Nephron progenitor cell (in vitro differentiated cells): ENCODE results near the gene EID2.
A peak's percentile ranks its signal among the peaks of the same experiment; 100 is the strongest.

Experiments used
- DNase-seq: peaks from one replicate; pipeline ENCODE4 v3.0.0; 2021
- H3K27ac Mint-ChIP-seq: 2 replicates; pipeline ENCODE4 v1.8.0; 2021; ENCODE audit warnings: mild to moderate bottlenecking, moderate library complexity, mixed read lengths
- H3K27me3 Mint-ChIP-seq: 2 replicates; pipeline ENCODE4 v1.8.0; 2021; ENCODE audit warnings: mild to moderate bottlenecking, low read depth, mixed read lengths; ENCODE audit not compliant: poor library complexity
- H3K36me3 Mint-ChIP-seq: 2 replicates; pipeline ENCODE4 v1.8.0; 2021; ENCODE audit warnings: low read depth, mixed read lengths
- H3K4me1 Mint-ChIP-seq: 2 replicates; pipeline ENCODE4 v1.8.0; 2021; ENCODE audit warnings: mixed read lengths
- H3K4me3 Mint-ChIP-seq: 2 replicates; pipeline ENCODE4 v1.8.0; 2021; ENCODE audit warnings: mild to moderate bottlenecking, moderate library complexity, mixed read lengths
- H3K9me3 Mint-ChIP-seq: 2 replicates; pipeline ENCODE4 v1.8.0; 2021; ENCODE audit warnings: mild to moderate bottlenecking, moderate library complexity, mixed read lengths
- TF ChIP-seq, protein P1 (sequence below): fragments of 200-600 bp; sonication (generic); IDR thresholded peaks from 2 replicates; pipeline ENCODE4 v1.5.0; 2021; ENCODE audit warnings: antibody characterized with exemption

The EID2 gene, protein sequence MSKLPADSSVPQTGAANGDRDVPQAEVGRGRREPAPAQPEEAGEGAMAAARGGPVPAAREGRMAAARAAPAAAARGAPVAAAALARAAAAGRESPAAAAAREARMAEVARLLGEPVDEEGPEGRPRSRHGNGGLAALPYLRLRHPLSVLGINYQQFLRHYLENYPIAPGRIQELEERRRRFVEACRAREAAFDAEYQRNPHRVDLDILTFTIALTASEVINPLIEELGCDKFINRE

DNA sequence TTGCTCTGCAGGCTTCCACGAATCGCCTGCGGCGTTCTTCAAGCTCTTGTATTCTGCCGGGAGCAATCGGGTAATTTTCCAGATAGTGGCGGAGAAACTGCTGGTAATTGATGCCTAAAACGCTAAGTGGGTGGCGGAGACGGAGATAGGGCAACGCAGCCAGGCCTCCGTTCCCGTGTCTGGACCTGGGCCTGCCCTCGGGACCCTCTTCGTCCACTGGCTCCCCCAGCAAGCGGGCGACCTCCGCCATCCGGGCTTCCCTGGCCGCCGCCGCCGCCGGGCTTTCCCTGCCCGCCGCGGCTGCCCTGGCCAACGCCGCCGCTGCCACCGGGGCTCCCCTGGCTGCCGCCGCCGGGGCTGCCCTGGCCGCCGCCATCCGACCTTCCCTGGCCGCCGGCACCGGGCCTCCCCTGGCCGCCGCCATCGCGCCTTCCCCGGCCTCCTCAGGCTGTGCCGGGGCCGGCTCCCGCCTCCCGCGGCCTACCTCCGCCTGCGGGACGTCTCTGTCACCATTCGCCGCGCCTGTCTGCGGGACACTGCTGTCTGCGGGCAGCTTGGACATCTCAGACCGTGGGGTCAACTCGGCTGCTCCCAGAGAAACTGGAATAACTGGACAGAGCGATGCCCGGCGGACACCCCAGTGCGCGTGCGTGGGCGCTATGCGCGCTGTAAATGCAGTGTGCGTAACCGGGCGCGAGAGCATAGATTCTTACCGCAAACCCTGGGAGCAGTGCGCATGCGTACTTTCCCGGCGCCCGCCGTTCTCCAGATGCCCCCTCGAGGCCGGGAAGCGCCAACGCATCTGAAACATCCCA lies at the start of gene EID2:
Gene EID2 (minus strand): TSS at position 644 of the 815 bp plus-strand sequence. CDS start 82 bp downstream, at position 562.
- Mint-ChIP-seq H3K36me3 (peaks cover 6% of the 10 kb centered on the region), H3K9me3 (no peaks in the 10 kb centered on the region)

DNA sequence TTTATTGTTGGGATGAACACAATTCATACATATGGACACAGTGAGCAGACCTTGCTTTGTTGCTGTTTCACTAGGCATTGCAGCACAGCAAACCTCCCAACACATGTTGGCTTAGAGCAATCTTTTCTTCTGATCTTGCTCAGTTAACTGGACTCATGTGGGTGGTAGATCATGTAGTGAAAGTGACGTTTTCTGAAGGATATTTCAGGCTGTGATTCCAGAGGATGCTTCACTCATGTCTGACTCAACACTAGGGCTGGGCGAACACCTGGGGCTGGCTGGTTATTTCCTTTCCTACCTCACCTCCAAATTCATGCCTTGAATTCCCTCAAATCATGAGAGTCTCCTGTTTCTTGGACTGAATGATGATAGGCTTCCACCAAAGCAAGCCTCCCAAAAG lies 48.1 kb upstream of the EID2 start:
- H3K4me3 Mint-ChIP-seq, result no peak overlapping the region
- no peak for DNase-seq
- no peak overlapping the region for H3K27ac Mint-ChIP-seq
- peaks cover 34% of the 10 kb centered on the region for H3K27me3 Mint-ChIP-seq
- TF ChIP-seq, protein P1, sequence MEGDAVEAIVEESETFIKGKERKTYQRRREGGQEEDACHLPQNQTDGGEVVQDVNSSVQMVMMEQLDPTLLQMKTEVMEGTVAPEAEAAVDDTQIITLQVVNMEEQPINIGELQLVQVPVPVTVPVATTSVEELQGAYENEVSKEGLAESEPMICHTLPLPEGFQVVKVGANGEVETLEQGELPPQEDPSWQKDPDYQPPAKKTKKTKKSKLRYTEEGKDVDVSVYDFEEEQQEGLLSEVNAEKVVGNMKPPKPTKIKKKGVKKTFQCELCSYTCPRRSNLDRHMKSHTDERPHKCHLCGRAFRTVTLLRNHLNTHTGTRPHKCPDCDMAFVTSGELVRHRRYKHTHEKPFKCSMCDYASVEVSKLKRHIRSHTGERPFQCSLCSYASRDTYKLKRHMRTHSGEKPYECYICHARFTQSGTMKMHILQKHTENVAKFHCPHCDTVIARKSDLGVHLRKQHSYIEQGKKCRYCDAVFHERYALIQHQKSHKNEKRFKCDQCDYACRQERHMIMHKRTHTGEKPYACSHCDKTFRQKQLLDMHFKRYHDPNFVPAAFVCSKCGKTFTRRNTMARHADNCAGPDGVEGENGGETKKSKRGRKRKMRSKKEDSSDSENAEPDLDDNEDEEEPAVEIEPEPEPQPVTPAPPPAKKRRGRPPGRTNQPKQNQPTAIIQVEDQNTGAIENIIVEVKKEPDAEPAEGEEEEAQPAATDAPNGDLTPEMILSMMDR, result no peak
- H3K9me3 Mint-ChIP-seq, result no peaks in the 10 kb centered on the region
- H3K36me3 Mint-ChIP-seq, result no peaks in the 10 kb centered on the region
- no peaks in the 10 kb centered on the region for H3K4me1 Mint-ChIP-seq

More for the DNA sequence above, at the start of gene EID2:
- H3K27ac Mint-ChIP-seq, result peak within 1 kb of the TSS; percentile 99
- H3K27me3 Mint-ChIP-seq, result peaks cover 18% of the 10 kb centered on the region
- peak within 1 kb of the TSS; percentile 95 for H3K4me3 Mint-ChIP-seq
- H3K4me1 Mint-ChIP-seq, result peaks cover 39% of the 10 kb centered on the region
- DNase-seq, result peak; percentile 98
- TF ChIP-seq, protein P1, result peak; percentile 72

DNA sequence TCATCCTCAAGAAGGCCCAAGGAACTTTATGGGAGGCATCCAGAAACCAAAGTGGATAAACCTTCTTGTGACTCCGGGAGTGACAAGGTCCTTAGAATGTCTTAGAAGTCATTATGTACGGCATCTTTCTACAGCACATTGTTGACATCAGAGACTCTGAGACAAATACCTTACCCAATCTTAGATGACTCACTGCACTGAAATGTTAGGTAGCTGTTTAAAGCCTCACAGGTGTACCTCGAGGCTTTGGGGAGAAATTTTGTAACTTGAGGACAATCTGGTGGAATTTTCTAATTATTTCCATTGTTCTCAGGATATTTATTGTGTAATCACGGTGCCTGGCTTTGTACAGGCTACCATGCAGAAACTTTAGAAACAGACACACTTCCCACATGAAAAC lies 47.5 kb upstream of the EID2 start:
- TF ChIP-seq, protein P1, result no peak
- H3K36me3 Mint-ChIP-seq, result no peaks in the 10 kb centered on the region

DNA sequence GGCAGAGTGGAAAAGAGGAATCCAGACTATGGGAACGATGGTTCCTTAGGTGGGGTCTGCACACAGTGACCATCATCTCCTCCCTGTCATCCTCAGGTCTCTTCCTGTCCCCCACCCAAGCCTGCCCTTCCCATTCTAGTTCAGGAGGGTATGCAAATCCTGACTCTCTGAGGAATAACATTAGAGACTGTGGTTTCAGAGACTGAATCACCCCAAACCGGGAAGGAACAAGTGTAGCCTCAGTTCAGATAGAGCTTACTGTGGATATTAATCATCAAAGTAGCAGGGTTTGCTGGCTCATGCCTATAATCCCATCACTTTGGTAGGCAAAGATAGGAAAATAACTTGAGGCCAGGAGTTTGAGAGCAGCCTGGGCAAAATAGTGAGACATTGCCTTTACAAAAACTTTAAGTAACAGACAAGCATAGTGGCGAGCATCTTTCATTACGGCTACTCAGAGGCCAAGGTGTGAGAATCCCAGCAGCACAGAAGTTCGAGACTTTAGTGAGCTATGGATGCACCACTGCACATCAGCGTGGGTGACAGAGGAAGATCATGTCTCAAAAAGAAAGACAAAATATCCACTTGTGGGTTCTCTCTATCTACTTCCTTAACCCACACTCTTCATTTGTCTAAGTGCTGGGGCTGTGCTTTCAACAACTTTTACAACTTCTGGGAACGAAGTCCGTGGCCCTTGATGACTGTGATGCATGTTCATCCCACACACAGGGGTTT lies 43.1 kb upstream of the EID2 start:
- peaks cover 32% of the 10 kb centered on the region for H3K27me3 Mint-ChIP-seq
- no peaks in the 10 kb centered on the region for H3K36me3 Mint-ChIP-seq
- TF ChIP-seq, protein P1, result no peak
- H3K9me3 Mint-ChIP-seq, result peaks cover 10% of the 10 kb centered on the region
- no peak overlapping the region for H3K4me3 Mint-ChIP-seq
- no peak for DNase-seq
- no peaks in the 10 kb centered on the region for H3K4me1 Mint-ChIP-seq
- no peak overlapping the region for H3K27ac Mint-ChIP-seq

More for the DNA sequence above, 47.5 kb upstream of the EID2 start:
- Mint-ChIP-seq H3K27ac (no peak overlapping the region), H3K9me3 (no peaks in the 10 kb centered on the region), H3K4me3 (no peak overlapping the region), H3K4me1 (no peaks in the 10 kb centered on the region), H3K27me3 (peaks cover 33% of the 10 kb centered on the region)
- no peak for DNase-seq

DNA sequence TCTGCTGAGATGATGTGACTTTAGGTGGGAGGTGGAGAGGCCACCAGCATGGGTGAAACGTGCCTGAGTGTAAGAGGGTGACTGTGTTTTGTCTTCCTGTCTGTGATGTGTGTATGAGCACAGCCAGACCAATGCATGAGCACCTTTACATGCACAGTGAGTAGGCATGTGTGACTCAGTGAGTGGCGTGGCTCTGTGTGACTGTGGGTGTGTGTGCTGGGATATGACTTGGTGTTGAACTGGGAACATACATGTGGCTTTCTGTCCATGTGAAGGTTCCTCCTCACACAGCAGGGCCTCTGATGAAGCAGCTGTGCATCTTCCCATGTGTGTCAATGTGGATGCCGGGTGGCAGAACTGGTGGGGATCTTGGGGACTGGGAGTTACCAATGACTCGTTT lies 42.5 kb upstream of the EID2 start:
- Mint-ChIP-seq H3K27ac (no peak overlapping the region), H3K27me3 (peaks cover 32% of the 10 kb centered on the region), H3K9me3 (peaks cover 10% of the 10 kb centered on the region), H3K36me3 (no peaks in the 10 kb centered on the region), H3K4me3 (no peak overlapping the region), H3K4me1 (no peaks in the 10 kb centered on the region)
- TF ChIP-seq, protein P1, result no peak
- no peak for DNase-seq
